Smooth muscle cell (in vitro differentiated cells): ENCODE measurements around the gene POLDIP3. TPM values are rescaled to one million over a fixed set of nuclear protein-coding genes. Genes with fewer than 3 reads are reported as not detected.
"Not testable (repeated sequence)": the region's sequence is repeated elsewhere in the genome, so short reads cannot be mapped to it uniquely, and the experiment has no call there.

Experiments used
- DNase-seq: peaks from one replicate; lab custom pipeline; 2025; ENCODE audit not compliant: unreplicated experiment; lab: John Stamatoyannopoulos, UW
- H2AFZ ChIP-seq: fragments of 200-600 bp; sonication (generic); 2 replicates; pipeline ENCODE4 v1.6.0; 2016; ENCODE audit warnings: antibody characterized with exemption, low read depth, mild to moderate bottlenecking
- H3F3A ChIP-seq: fragments of 200-600 bp; sonication (generic); 2 replicates; pipeline ENCODE4 v1.6.0; 2017; ENCODE audit warnings: antibody characterized with exemption, low read depth
- H3K27ac ChIP-seq: fragments of 200-600 bp; sonication (generic); 2 replicates; pipeline ENCODE4 v1.5.1; 2016; ENCODE audit warnings: low read depth, mild to moderate bottlenecking
- H3K27me3 ChIP-seq: fragments of 200-600 bp; sonication (generic); 2 replicates; pipeline ENCODE4 v1.6.1; 2016; ENCODE audit warnings: low read depth, mild to moderate bottlenecking
- H3K36me3 ChIP-seq: fragments of 200-600 bp; sonication (generic); 2 replicates; pipeline ENCODE4 v1.5.1; 2016; ENCODE audit warnings: low read depth
- H3K4me1 ChIP-seq: fragments of 200-600 bp; sonication (generic); 2 replicates; pipeline ENCODE4 v1.5.1; 2016; ENCODE audit warnings: low read depth
- H3K4me2 ChIP-seq: fragments of 200-600 bp; sonication (generic); 2 replicates; pipeline ENCODE4 v1.6.0; 2016; ENCODE audit warnings: mild to moderate bottlenecking
- H3K4me3 ChIP-seq: fragments of 200-600 bp; sonication (generic); 2 replicates; pipeline ENCODE4 v1.5.1; 2016; ENCODE audit warnings: mild to moderate bottlenecking
- H3K79me2 ChIP-seq: fragments of 200-600 bp; sonication (generic); 2 replicates; pipeline ENCODE4 v1.6.0; 2016; ENCODE audit warnings: low read depth, mild to moderate bottlenecking
- H3K9ac ChIP-seq: fragments of 200-600 bp; sonication (generic); 2 replicates; pipeline ENCODE4 v1.6.0; 2016; ENCODE audit warnings: low read depth
- H3K9me3 ChIP-seq: fragments of 200-600 bp; sonication (generic); replicated peaks from 2 replicates; pipeline ENCODE4 v1.5.1; 2016; ENCODE audit warnings: low read depth
- H4K20me1 ChIP-seq: fragments of 200-600 bp; sonication (generic); 2 replicates; pipeline ENCODE4 v1.6.0; 2016; ENCODE audit warnings: low read depth
- CTCF ChIP-seq: fragments of 200-600 bp; sonication (generic); IDR thresholded peaks from 2 replicates; pipeline ENCODE4 v1.5.1; 2017; ENCODE audit warnings: borderline replicate concordance, mild to moderate bottlenecking, antibody characterized with exemption; ENCODE audit not compliant: insufficient read depth, poor library complexity, severe bottlenecking
- WGBS: methylation state at CpG from one replicate; pipeline ENCODE4 v1.1.7; 2016; ENCODE audit warnings: low lambda C conversion rate; 5-methylcytosine and 5-hydroxymethylcytosine counted together
- polyA plus RNA-seq: library from polyadenylated mRNA; unstranded; fragments of >200 nt; fragmentation: Nextera tagmentation; extraction: Ambion mirVana; gene quantifications from 2 replicates; pipeline ENCODE4 v1.2.1, GENCODE V29; 2016
- total RNA-seq: library from RNA; depleted of rRNA; stranded (reverse); fragments of >200 nt; gene quantifications from 2 replicates; pipeline ENCODE4 v1.2.3, GENCODE V29; 2014

Gene POLDIP3
- total and polyA plus RNA-seq, 2 experiments from 2014 or later: 31.1 to 49.4 TPM

- Histone ChIP-seq H3K36me3 (no peaks in the 10 kb centered on the region), H3K9ac (no peak overlapping the region), H3K4me3 (no peak overlapping the region), H3K27ac (no peak overlapping the region), H3K4me1 (no peaks in the 10 kb centered on the region), H3K4me2 (no peak overlapping the region), H4K20me1 (peaks cover 16% of the 10 kb centered on the region), H3K27me3 (no peaks in the 10 kb centered on the region), H3K9me3 (no peaks in the 10 kb centered on the region), H3F3A (peaks cover 10% of the 10 kb centered on the region), H3K79me2 (no peaks in the 10 kb centered on the region), H2AFZ (no peak overlapping the region)
- TF ChIP-seq CTCF: no peak
- DNase-seq: no peak
- whole genome bisulfite sequencing: 95% methylated on average over 20 of the region's 35 CpGs
These were observed 4.8 kb upstream of the POLDIP3 start for GRCh38 chr22:42619261-42620063.

GRCh38 chr22:42617155-42617983 lies 2.7 kb upstream of the POLDIP3 start:
- 77% methylated on average over 20 of the region's 20 CpGs for WGBS
- DNase-seq: no peak
- Histone ChIP-seq H3K4me1 (peaks cover 5% of the 10 kb centered on the region), H3K27ac (no peak overlapping the region), H3K4me3 (no peak overlapping the region), H3K27me3 (no peaks in the 10 kb centered on the region), H3K9ac (no peak overlapping the region), H3K79me2 (peaks cover 17% of the 10 kb centered on the region), H4K20me1 (peaks cover 27% of the 10 kb centered on the region), H2AFZ (no peak overlapping the region), H3K9me3 (no peaks in the 10 kb centered on the region), H3F3A (peaks cover 18% of the 10 kb centered on the region), H3K36me3 (no peaks in the 10 kb centered on the region), H3K4me2 (no peak overlapping the region)
- no peak for TF ChIP-seq CTCF

GRCh38 chr22:42615860-42616175 lies 1.1 kb upstream of the POLDIP3 start:
- 63% methylated on average over 13 of the region's 13 CpGs for WGBS
- DNase-seq, H3K4me1 ChIP-seq, H2AFZ ChIP-seq, H3K27me3 ChIP-seq, H3K9me3 ChIP-seq, H3K36me3 ChIP-seq: not testable (repeated sequence)
- Histone ChIP-seq H3F3A (peaks cover 13% of the 10 kb centered on the region), H4K20me1 (peaks cover 33% of the 10 kb centered on the region), H3K9ac (peak overlapping the region; percentile 26), H3K79me2 (peaks cover 32% of the 10 kb centered on the region), H3K4me3 (peak overlapping the region; percentile 75), H3K27ac (peak overlapping the region; percentile 98), H3K4me2 (peak overlapping the region; percentile 59)

DNA sequence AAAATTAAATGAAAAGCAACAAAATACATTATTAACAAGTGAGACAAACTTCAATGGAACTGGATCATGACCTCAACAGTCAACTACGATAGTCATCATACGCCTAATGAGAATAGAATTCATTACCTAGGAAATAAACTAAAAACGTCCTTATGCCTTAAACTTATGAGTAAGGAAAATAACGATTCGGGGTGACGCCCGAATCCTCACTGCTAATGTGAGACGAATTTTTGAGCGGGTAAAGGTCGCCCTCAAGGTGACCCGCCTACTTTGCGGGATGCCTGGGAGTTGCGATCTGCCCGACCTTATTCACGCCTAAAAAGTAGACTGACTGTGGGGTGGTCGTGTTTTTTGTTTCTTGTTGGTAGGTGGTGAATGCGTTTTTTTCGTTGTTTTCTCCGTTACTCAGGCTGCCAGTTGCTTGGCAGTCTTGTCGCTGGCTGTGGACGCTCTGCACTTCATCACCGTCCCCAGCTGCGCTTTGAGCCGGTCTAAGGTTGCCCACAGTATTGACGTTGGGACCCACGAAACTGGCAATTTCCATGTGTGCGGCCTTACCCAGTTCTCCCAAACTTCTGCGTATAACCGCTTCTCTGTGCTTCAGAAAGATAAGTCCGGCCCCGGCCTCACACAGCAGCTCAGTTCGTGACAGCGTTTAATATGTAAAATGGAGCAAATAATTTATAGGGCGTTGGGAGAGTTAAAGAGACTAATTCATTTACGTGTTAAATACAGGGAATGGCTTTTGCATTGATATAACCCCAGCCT lies 593 bp upstream of the POLDIP3 start:
- no peak for TF ChIP-seq CTCF
- peak; percentile 58 for DNase-seq
- Histone ChIP-seq H3F3A (peaks cover 18% of the 10 kb centered on the region), H3K27ac (peak overlapping the region; percentile 98), H2AFZ (peak overlapping the region; percentile 41), H3K36me3 (no peaks in the 10 kb centered on the region), H3K9me3 (no peaks in the 10 kb centered on the region), H3K4me3 (peak overlapping the region; percentile 75), H3K9ac (peak overlapping the region; percentile 97), H4K20me1 (peaks cover 33% of the 10 kb centered on the region), H3K4me1 (peaks cover 5% of the 10 kb centered on the region), H3K27me3 (no peaks in the 10 kb centered on the region), H3K79me2 (peaks cover 38% of the 10 kb centered on the region), H3K4me2 (peak overlapping the region; percentile 97)
- 4% methylated on average over 35 of the region's 35 CpGs for WGBS
